ENCODE measurements around the gene VEPH1. TPM values are rescaled to one million over a fixed set of nuclear protein-coding genes. Genes with fewer than 3 reads are reported as not detected.

VEPH1 gene
- total and polyA plus RNA-seq, 9 donors = 0.46 to 1.6 (median 1.2) TPM

- H3K4me3 ChIP-seq (ENCODE audit: low read length) = no peak overlapping the region
- no peaks in the 10 kb centered on the region for H3K27me3 ChIP-seq (ENCODE audit: control insufficient read depth, insufficient read depth, low read length)
- H3K36me3 ChIP-seq (ENCODE audit: control insufficient read depth, insufficient read depth, low read length) = no peaks in the 10 kb centered on the region
- no peaks in the 10 kb centered on the region for H3K4me1 ChIP-seq (ENCODE audit: control insufficient read depth, insufficient read depth, low read length)
- DNase-seq = no peak
- no peaks in the 10 kb centered on the region for H3K9me3 ChIP-seq (replicated peaks; ENCODE audit: control insufficient read depth, low read depth, low read length)
- no peak overlapping the region for H3K27ac ChIP-seq (ENCODE audit: low read length)
- no CpG with 5 or more reads among the region's 1 CpG for whole genome bisulfite sequencing (ENCODE audit: insufficient coverage)
Observed at GRCh38 chr3:157479464-157480243, 23.6 kb downstream of the VEPH1 start.

GRCh38 chr3:157477441-157477840 lies 25.8 kb downstream of the VEPH1 start:
- WGBS (ENCODE audit: insufficient coverage) = no CpG with 5 or more reads among the region's 3 CpGs
- Histone ChIP-seq H3K27ac (ENCODE audit: low read length) (no peak overlapping the region), H3K9me3 (replicated peaks; ENCODE audit: control insufficient read depth, low read depth, low read length) (no peaks in the 10 kb centered on the region), H3K4me3 (ENCODE audit: low read length) (no peak overlapping the region), H3K4me1 (ENCODE audit: control insufficient read depth, insufficient read depth, low read length) (no peaks in the 10 kb centered on the region), H3K27me3 (ENCODE audit: control insufficient read depth, insufficient read depth, low read length) (no peaks in the 10 kb centered on the region), H3K36me3 (ENCODE audit: control insufficient read depth, insufficient read depth, low read length) (no peaks in the 10 kb centered on the region)
- DNase-seq = no peak

- Histone ChIP-seq H3K4me1 (ENCODE audit: control insufficient read depth, insufficient read depth, low read length) (no peaks in the 10 kb centered on the region), H3K9me3 (replicated peaks; ENCODE audit: control insufficient read depth, low read depth, low read length) (no peaks in the 10 kb centered on the region), H3K36me3 (ENCODE audit: control insufficient read depth, insufficient read depth, low read length) (no peaks in the 10 kb centered on the region), H3K27me3 (ENCODE audit: control insufficient read depth, insufficient read depth, low read length) (no peaks in the 10 kb centered on the region), H3K4me3 (ENCODE audit: low read length) (no peak overlapping the region), H3K27ac (ENCODE audit: low read length) (no peak overlapping the region)
- no CpG with 5 or more reads among the region's 1 CpG for WGBS (ENCODE audit: insufficient coverage)
- no peak for DNase-seq
Observed at GRCh38 chr3:157475921-157476414, 27.2 kb downstream of the VEPH1 start.

- no peak overlapping the region for H3K4me3 ChIP-seq (ENCODE audit: low read length)
- no peak for DNase-seq
- no peaks in the 10 kb centered on the region for H3K27me3 ChIP-seq (ENCODE audit: control insufficient read depth, insufficient read depth, low read length)
- H3K9me3 ChIP-seq (replicated peaks; ENCODE audit: control insufficient read depth, low read depth, low read length) = no peaks in the 10 kb centered on the region
- no peaks in the 10 kb centered on the region for H3K36me3 ChIP-seq (ENCODE audit: control insufficient read depth, insufficient read depth, low read length)
- no peaks in the 10 kb centered on the region for H3K4me1 ChIP-seq (ENCODE audit: control insufficient read depth, insufficient read depth, low read length)
- WGBS (ENCODE audit: insufficient coverage) = no CpG with 5 or more reads among the region's 1 CpG
- H3K27ac ChIP-seq (ENCODE audit: low read length) = no peak overlapping the region
Observed at GRCh38 chr3:157472648-157473047, 30.6 kb downstream of the VEPH1 start.

- H3K36me3 ChIP-seq (ENCODE audit: control insufficient read depth, insufficient read depth, low read length) = no peaks in the 10 kb centered on the region
- WGBS (ENCODE audit: insufficient coverage) = no CpG with 5 or more reads among the region's 1 CpG
- H3K9me3 ChIP-seq (replicated peaks; ENCODE audit: control insufficient read depth, low read depth, low read length) = no peaks in the 10 kb centered on the region
- no peaks in the 10 kb centered on the region for H3K27me3 ChIP-seq (ENCODE audit: control insufficient read depth, insufficient read depth, low read length)
- no peak overlapping the region for H3K4me3 ChIP-seq (ENCODE audit: low read length)
- peak; percentile 21 for DNase-seq
- no peak overlapping the region for H3K27ac ChIP-seq (ENCODE audit: low read length)
- H3K4me1 ChIP-seq (ENCODE audit: control insufficient read depth, insufficient read depth, low read length) = no peaks in the 10 kb centered on the region
Observed at GRCh38 chr3:157471064-157471463, 32.2 kb downstream of the VEPH1 start.

- Histone ChIP-seq H3K27me3 (ENCODE audit: control insufficient read depth, insufficient read depth, low read length) (no peaks in the 10 kb centered on the region), H3K27ac (ENCODE audit: low read length) (no peak overlapping the region), H3K9me3 (replicated peaks; ENCODE audit: control insufficient read depth, low read depth, low read length) (no peaks in the 10 kb centered on the region), H3K36me3 (ENCODE audit: control insufficient read depth, insufficient read depth, low read length) (no peaks in the 10 kb centered on the region), H3K4me3 (ENCODE audit: low read length) (no peak overlapping the region), H3K4me1 (ENCODE audit: control insufficient read depth, insufficient read depth, low read length) (no peaks in the 10 kb centered on the region)
- no CpG with 5 or more reads among the region's 7 CpGs for WGBS (ENCODE audit: insufficient coverage)
- DNase-seq = no peak
Observed at GRCh38 chr3:157469561-157470294, 33.5 kb downstream of the VEPH1 start.

GRCh38 chr3:157467200-157467599 lies 36.0 kb downstream of the VEPH1 start:
- peak; percentile 77 for DNase-seq
- no peak overlapping the region for H3K4me3 ChIP-seq (ENCODE audit: low read length)
- no peaks in the 10 kb centered on the region for H3K4me1 ChIP-seq (ENCODE audit: control insufficient read depth, insufficient read depth, low read length)
- H3K27ac ChIP-seq (ENCODE audit: low read length) = peak overlapping the region; percentile 21
- no peaks in the 10 kb centered on the region for H3K27me3 ChIP-seq (ENCODE audit: control insufficient read depth, insufficient read depth, low read length)
- WGBS (ENCODE audit: insufficient coverage) = no CpG with 5 or more reads among the region's 1 CpG
- H3K36me3 ChIP-seq (ENCODE audit: control insufficient read depth, insufficient read depth, low read length) = no peaks in the 10 kb centered on the region
- H3K9me3 ChIP-seq (replicated peaks; ENCODE audit: control insufficient read depth, low read depth, low read length) = no peaks in the 10 kb centered on the region

GRCh38 chr3:157465741-157466140 lies 37.5 kb downstream of the VEPH1 start:
- WGBS (ENCODE audit: insufficient coverage) = no CpG with 5 or more reads among the region's 1 CpG
- DNase-seq = no peak
- H3K4me1 ChIP-seq (ENCODE audit: control insufficient read depth, insufficient read depth, low read length) = no peaks in the 10 kb centered on the region
- H3K9me3 ChIP-seq (replicated peaks; ENCODE audit: control insufficient read depth, low read depth, low read length) = no peaks in the 10 kb centered on the region
- no peak overlapping the region for H3K27ac ChIP-seq (ENCODE audit: low read length)
- H3K27me3 ChIP-seq (ENCODE audit: control insufficient read depth, insufficient read depth, low read length) = no peaks in the 10 kb centered on the region
- H3K4me3 ChIP-seq (ENCODE audit: low read length) = no peak overlapping the region
- no peaks in the 10 kb centered on the region for H3K36me3 ChIP-seq (ENCODE audit: control insufficient read depth, insufficient read depth, low read length)

GRCh38 chr3:157464321-157464720 lies 38.9 kb downstream of the VEPH1 start:
- H3K4me1 ChIP-seq (ENCODE audit: control insufficient read depth, insufficient read depth, low read length) = no peaks in the 10 kb centered on the region
- H3K9me3 ChIP-seq (replicated peaks; ENCODE audit: control insufficient read depth, low read depth, low read length) = no peaks in the 10 kb centered on the region
- H3K36me3 ChIP-seq (ENCODE audit: control insufficient read depth, insufficient read depth, low read length) = no peaks in the 10 kb centered on the region
- no peak overlapping the region for H3K4me3 ChIP-seq (ENCODE audit: low read length)
- WGBS (ENCODE audit: insufficient coverage) = no CpG with 5 or more reads among the region's 3 CpGs
- H3K27me3 ChIP-seq (ENCODE audit: control insufficient read depth, insufficient read depth, low read length) = no peaks in the 10 kb centered on the region
- H3K27ac ChIP-seq (ENCODE audit: low read length) = no peak overlapping the region
- DNase-seq = peak; percentile 77

GRCh38 chr3:157463816-157464215 lies 39.4 kb downstream of the VEPH1 start:
- DNase-seq = peak; percentile 57
- Histone ChIP-seq H3K27ac (ENCODE audit: low read length) (no peak overlapping the region), H3K4me3 (ENCODE audit: low read length) (no peak overlapping the region), H3K4me1 (ENCODE audit: control insufficient read depth, insufficient read depth, low read length) (no peaks in the 10 kb centered on the region), H3K27me3 (ENCODE audit: control insufficient read depth, insufficient read depth, low read length) (no peaks in the 10 kb centered on the region), H3K9me3 (replicated peaks; ENCODE audit: control insufficient read depth, low read depth, low read length) (no peaks in the 10 kb centered on the region), H3K36me3 (ENCODE audit: control insufficient read depth, insufficient read depth, low read length) (no peaks in the 10 kb centered on the region)
- WGBS (ENCODE audit: insufficient coverage) = 57% methylated on average over 1 of the region's 1 CpG
